Kidney (tissue), 14 donors: ENCODE data around the gene ST3GAL4. TPM values are rescaled to one million over a fixed set of nuclear protein-coding genes. Genes with fewer than 3 reads are reported as not detected.

Experiments
- DNase-seq, 5 donors: peaks; one replicate each; pipeline ENCODE4 v3.0.0-alpha.2; 2013 to 2020
- FAIRE-seq: peaks from 2 replicates; lab custom pipeline; 2012; peaks lifted over from hg19 to GRCh38; lab: Jason Lieb, UNC
- H3K27ac ChIP-seq, 2 donors: one replicate each; pipeline ENCODE4 v1.7.0; 2013; ENCODE audit warnings: low read depth in 2 of 2, low read length in 2 of 2, inconsistent platforms in 1 of 2
- H3K27me3 ChIP-seq: one replicate; pipeline ENCODE4 v1.7.1; 2013; ENCODE audit warnings: low read length, inconsistent platforms; ENCODE audit not compliant: control insufficient read depth, insufficient read depth
- H3K36me3 ChIP-seq, 3 donors: one replicate each; pipeline versions ENCODE4 v1.7.0 to v1.7.1; 2013; ENCODE audit warnings: low read length in 3 of 3, control low read depth in 1 of 3, inconsistent platforms in 1 of 3; ENCODE audit not compliant: insufficient read depth in 3 of 3, control insufficient read depth in 2 of 3
- H3K4me1 ChIP-seq, 3 donors: one replicate each; pipeline versions ENCODE4 v1.7.0 to v1.7.1; 2013; ENCODE audit warnings: low read length in 3 of 3, inconsistent platforms in 1 of 3, low read depth in 1 of 3; ENCODE audit not compliant: control insufficient read depth in 2 of 3, insufficient read depth in 2 of 3
- H3K4me3 ChIP-seq, 3 donors: one replicate each; pipeline versions ENCODE4 v1.7.0 to v1.8.1; 2013; ENCODE audit warnings: low read length in 3 of 3, control low read depth in 1 of 3, inconsistent platforms in 1 of 3
- H3K9ac ChIP-seq, 3 donors: one replicate each; pipeline versions ENCODE4 v1.7.0 to v1.7.1; 2013; ENCODE audit warnings: low read length in 3 of 3, control low read depth in 1 of 3, inconsistent platforms in 1 of 3
- H3K9me3 ChIP-seq, 3 donors: one replicate each; pipeline versions ENCODE4 v1.7.0 to v1.7.1; 2013; ENCODE audit warnings: low read length in 3 of 3, control low read depth in 1 of 3, inconsistent platforms in 1 of 3; ENCODE audit not compliant: control insufficient read depth in 2 of 3, insufficient read depth in 1 of 3
- CTCF ChIP-seq: IDR thresholded peaks from 3 replicates; pipeline ENCODE4 v1.5.1; 2012; ENCODE audit warnings: mild to moderate bottlenecking, moderate library complexity, borderline replicate concordance; ENCODE audit not compliant: insufficient read depth; ENCODE audit errors: extremely low read depth
- intact Hi-C: fragments of 100-400 bp; cut with DNase I; formaldehyde crosslinking; loops from one replicate; pipeline ENCODE4 v1.11.1; 2022
- polyA plus RNA-seq: library from polyadenylated mRNA; stranded (reverse); fragments of 350-450 nt; fragmentation: Illumina TruSeq; extraction: RNeasy Lipid Tissue Mini Kit (QIAGEN cat#74804); gene quantifications from one replicate; pipeline ENCODE4 v1.2.3, GENCODE V29; 2014; ENCODE audit warnings: low read depth, low replicate concordance; ENCODE audit not compliant: insufficient read depth
- total RNA-seq: library from RNA; stranded (reverse); fragmentation: NEBNext Ultra II Directional; extraction: Animal tissue kit (Norgen Biotek cat#: 25700); gene quantifications from one replicate; pipeline ENCODE4 v1.2.1, GENCODE V29; 2021
- donor health status: control.
- donor health status: control.
- donor health status: control.
- donor health status: control.
- donor health status: control.
- donor health status: DM: yes; HTN: yes; CAD: no.
- donor health status: Normal renal cell carcinoma (clear cell type).

Gene ST3GAL4
- total and polyA plus RNA-seq, 2 donors from 2014 or later, result 27.4 to 72.8 TPM

- H3K4me1 ChIP-seq, result peaks cover 0 to 26% (median 9%) of the 10 kb centered on the region in 3 donors
- FAIRE-seq, result no peak
- H3K9me3 ChIP-seq, result no peaks in the 10 kb centered on the region
- no peak overlapping the region for H3K9ac ChIP-seq
- no peak overlapping the region for H3K4me3 ChIP-seq
- H3K27ac ChIP-seq, result peak overlapping the region in 1 of 2 donors; percentile 33
- H3K27me3 ChIP-seq, result no peaks in the 10 kb centered on the region
- TF ChIP-seq CTCF, result no peak
- DNase-seq, result peak in 4 of 5 donors; percentile 41 to 91 (median 62)
- H3K36me3 ChIP-seq, result peaks cover 0 to 20% (median 11%) of the 10 kb centered on the region in 3 donors
- intact Hi-C loops, result no loop called here
Measured at GRCh38 chr11:126339863-126340434, 15.5 kb upstream of the ST3GAL4 start.

GRCh38 chr11:126340960-126341606 lies 14.4 kb upstream of the ST3GAL4 start:
- intact Hi-C loops, result no loop called here
- Histone ChIP-seq H3K36me3 (peaks cover 0 to 26% (median 11%) of the 10 kb centered on the region in 3 donors), H3K27me3 (no peaks in the 10 kb centered on the region), H3K9me3 (no peaks in the 10 kb centered on the region), H3K9ac (no peak overlapping the region), H3K4me3 (no peak overlapping the region), H3K27ac (no peak overlapping the region), H3K4me1 (peaks cover 0 to 23% (median 8%) of the 10 kb centered on the region in 3 donors)
- TF ChIP-seq CTCF, result no peak
- no peak for FAIRE-seq
- DNase-seq, result peak in 1 of 5 donors; percentile 12

- intact Hi-C loops, result no loop called here
- H3K4me1 ChIP-seq, result peaks cover 0 to 19% (median 8%) of the 10 kb centered on the region in 3 donors
- H3K36me3 ChIP-seq, result peaks cover 0 to 26% (median 11%) of the 10 kb centered on the region in 3 donors
- no peak for TF ChIP-seq CTCF
- H3K9me3 ChIP-seq, result no peaks in the 10 kb centered on the region
- H3K9ac ChIP-seq, result no peak overlapping the region
- no peak overlapping the region for H3K27ac ChIP-seq
- no peak overlapping the region for H3K4me3 ChIP-seq
- DNase-seq (peak in 1 of 5 donors; percentile 24), FAIRE-seq (no peak)
- no peaks in the 10 kb centered on the region for H3K27me3 ChIP-seq
Measured at GRCh38 chr11:126341760-126342161, 13.7 kb upstream of the ST3GAL4 start.
